Measurements from ENCODE around the gene TSPO2. TPM values are rescaled to one million over a fixed set of nuclear protein-coding genes. Genes with fewer than 3 reads are reported as not detected.
A peak's percentile ranks its signal among the peaks of the same experiment; 100 is the strongest.

TSPO2 gene
- total RNA-seq, 1 donor from 2014 or later, result 1.0 TPM

- no peak for DNase-seq (ENCODE audit: low spot score)
Observed at GRCh38 chr6:41049955-41050354, 7.7 kb downstream of the TSPO2 start.

- DNase-seq (ENCODE audit: low spot score), result no peak
Observed at GRCh38 chr6:41050536-41050935, 8.3 kb downstream of the TSPO2 start.

- no peak for DNase-seq (ENCODE audit: low spot score)
Observed at GRCh38 chr6:41051873-41052272, 9.6 kb downstream of the TSPO2 start.

GRCh38 chr6:41053041-41053440 is 10.8 kb downstream of the TSPO2 start, which contains the start of gene APOBEC2:
APOBEC2 (plus strand) TSS chr6:41053202; CDS start chr6:41053348, 146 bp downstream.
- no peak for DNase-seq (ENCODE audit: low spot score)

- DNase-seq (ENCODE audit: low spot score), result no peak
Observed at GRCh38 chr6:41054511-41054910, 12.2 kb downstream of the TSPO2 start.

- no peak for DNase-seq (ENCODE audit: low spot score)
Observed at GRCh38 chr6:41055149-41055548, 12.9 kb downstream of the TSPO2 start.

- no peak for DNase-seq (ENCODE audit: low spot score)
Observed at GRCh38 chr6:41056768-41057490, 14.7 kb downstream of the TSPO2 start.

GRCh38 chr6:41058783-41059181 is 16.5 kb downstream of the TSPO2 start:
- no peak for DNase-seq (ENCODE audit: low spot score)

- DNase-seq (ENCODE audit: low spot score), result no peak
Observed at GRCh38 chr6:41059556-41059955, 17.3 kb downstream of the TSPO2 start.

- DNase-seq (ENCODE audit: low spot score), result no peak
Observed at GRCh38 chr6:41061196-41061726, 19.0 kb downstream of the TSPO2 start.

GRCh38 chr6:41062056-41062455 is 19.8 kb downstream of the TSPO2 start:
- no peak for DNase-seq (ENCODE audit: low spot score)

GRCh38 chr6:41063884-41064285 is 21.6 kb downstream of the TSPO2 start:
- no peak for DNase-seq (ENCODE audit: low spot score)

- DNase-seq (ENCODE audit: low spot score), result peak; percentile 37
Observed at GRCh38 chr6:41064841-41065240, 22.6 kb downstream of the TSPO2 start.

- no peak for DNase-seq (ENCODE audit: low spot score)
Observed at GRCh38 chr6:41065550-41066026, 23.3 kb downstream of the TSPO2 start.

- DNase-seq (ENCODE audit: low spot score), result peak; percentile 82
Observed at GRCh38 chr6:41066867-41067304, 24.6 kb downstream of the TSPO2 start.

GRCh38 chr6:41071501-41071922 is 29.2 kb downstream of the TSPO2 start:
- DNase-seq (ENCODE audit: low spot score), result no peak

GRCh38 chr6:41071923-41072835 is 29.9 kb downstream of the TSPO2 start, which contains the start of gene OARD1:
OARD1 (minus strand) TSS chr6:41072356; CDS start chr6:41071634, 722 bp downstream.
- peak; percentile 100 for DNase-seq (ENCODE audit: low spot score)

- no peak for DNase-seq (ENCODE audit: low spot score)
Observed at GRCh38 chr6:41072836-41073202, 30.6 kb downstream of the TSPO2 start, which contains the start of gene NFYA. NFYA (plus strand) TSS chr6:41072974; CDS start chr6:41079090, 6,116 bp downstream.

GRCh38 chr6:41073203-41073967 is 31.1 kb downstream of the TSPO2 start:
- peak; percentile 84 for DNase-seq (ENCODE audit: low spot score)

GRCh38 chr6:41073968-41074691 is 31.9 kb downstream of the TSPO2 start:
- DNase-seq (ENCODE audit: low spot score), result no peak
